Effector memory CD4-positive, alpha-beta T cell (primary cell): Measurements from ENCODE around the gene CYP26A1.
A peak's percentile ranks its signal among the peaks of the same experiment; 100 is the strongest.

Experiments
- DNase-seq, 3 donors: peaks; one replicate each; pipeline ENCODE4 v3.0.0-alpha.2; 2020
- H3K27ac ChIP-seq: 2 replicates; pipeline ENCODE4 v1.7.0; 2013; ENCODE audit warnings: mild to moderate bottlenecking, low read length, moderate library complexity; ENCODE audit not compliant: insufficient read depth, poor library complexity, severe bottlenecking
- H3K27me3 ChIP-seq: replicated peaks from 2 replicates; pipeline ENCODE4 v1.7.0; 2013; ENCODE audit warnings: mild to moderate bottlenecking, low read length; ENCODE audit not compliant: insufficient read depth, control insufficient read depth, poor library complexity, severe bottlenecking
- H3K36me3 ChIP-seq: 2 replicates; pipeline ENCODE4 v1.7.0; 2013; ENCODE audit warnings: mild to moderate bottlenecking, low read length, moderate library complexity; ENCODE audit not compliant: control insufficient read depth, insufficient read depth
- H3K4me1 ChIP-seq: 2 replicates; pipeline ENCODE4 v1.7.0; 2013; ENCODE audit warnings: low read length, mild to moderate bottlenecking; ENCODE audit not compliant: control insufficient read depth, insufficient read depth, poor library complexity, severe bottlenecking
- H3K4me3 ChIP-seq: 2 replicates; pipeline ENCODE4 v1.7.0; 2013; ENCODE audit warnings: low read length, low read depth, mild to moderate bottlenecking; ENCODE audit not compliant: insufficient read depth, poor library complexity, severe bottlenecking
- H3K9me3 ChIP-seq: 2 replicates; pipeline ENCODE4 v1.7.0; 2013; ENCODE audit warnings: mild to moderate bottlenecking, low read length, moderate library complexity; ENCODE audit not compliant: control insufficient read depth

The CYP26A1 gene

DNA sequence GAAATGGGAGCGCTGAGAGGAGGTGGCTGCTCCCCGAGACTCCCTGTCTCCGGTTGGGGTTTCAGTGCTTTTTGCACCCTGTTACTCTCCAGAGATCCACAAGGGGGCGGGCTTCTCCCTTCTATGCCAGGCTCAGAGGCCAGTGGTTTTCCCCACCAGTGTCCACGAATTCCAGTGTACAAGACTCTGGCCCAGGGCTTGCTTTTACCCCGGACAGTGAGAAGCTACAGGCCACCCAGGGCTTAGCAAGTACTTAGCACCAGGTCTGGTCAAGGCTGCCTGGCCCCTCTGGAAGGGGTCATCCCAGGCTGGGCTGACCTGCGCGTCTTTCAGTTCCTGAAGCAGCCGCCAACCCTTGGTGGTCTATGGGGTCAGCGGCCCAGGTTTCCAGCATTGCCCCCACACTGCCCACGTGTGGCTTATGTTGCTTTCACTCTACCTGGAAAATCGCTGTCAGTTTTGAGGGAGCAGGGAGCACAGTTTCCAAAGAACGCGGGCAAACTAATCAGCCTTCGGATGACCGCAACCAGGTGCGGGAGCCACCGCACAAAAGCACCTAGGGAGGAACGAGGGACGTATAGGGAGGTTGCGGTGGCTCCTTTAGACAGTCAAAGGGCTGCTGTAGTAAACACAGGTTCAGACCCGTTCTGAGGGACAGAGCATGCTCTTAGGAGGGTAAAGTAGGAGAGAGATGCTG lies 6.8 kb downstream of the CYP26A1 start:
- Histone ChIP-seq H3K27ac (no peak overlapping the region), H3K27me3 (peaks cover 13% of the 10 kb centered on the region), H3K9me3 (no peaks in the 10 kb centered on the region), H3K36me3 (no peaks in the 10 kb centered on the region), H3K4me1 (no peaks in the 10 kb centered on the region), H3K4me3 (no peak overlapping the region)
- DNase-seq, result peak; percentile 9 to 26 (median 24)

DNA sequence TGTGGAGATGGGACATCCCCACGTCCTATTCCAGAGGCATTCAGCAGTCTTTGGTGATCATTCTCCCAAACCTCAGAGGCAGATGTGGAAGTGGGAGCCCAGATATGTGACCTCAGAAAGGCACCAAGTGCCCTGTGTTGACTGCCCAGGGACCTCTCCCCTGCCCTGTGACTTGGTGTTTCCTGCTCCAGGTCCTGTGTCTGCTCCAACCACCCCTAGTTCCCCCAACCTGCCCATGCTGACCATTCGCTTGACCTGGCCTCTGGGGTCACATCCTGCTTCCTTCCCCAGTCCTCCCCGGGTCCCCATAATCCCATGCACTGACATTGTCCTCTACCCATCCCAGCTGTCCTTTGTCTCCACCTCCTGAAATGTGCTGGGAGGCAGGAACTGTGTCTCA lies 7.6 kb downstream of the CYP26A1 start:
- H3K27me3 ChIP-seq, result peaks cover 13% of the 10 kb centered on the region
- no peaks in the 10 kb centered on the region for H3K4me1 ChIP-seq
- H3K9me3 ChIP-seq, result no peaks in the 10 kb centered on the region
- H3K36me3 ChIP-seq, result no peaks in the 10 kb centered on the region
- no peak overlapping the region for H3K27ac ChIP-seq
- no peak overlapping the region for H3K4me3 ChIP-seq
- no peak for DNase-seq

DNA sequence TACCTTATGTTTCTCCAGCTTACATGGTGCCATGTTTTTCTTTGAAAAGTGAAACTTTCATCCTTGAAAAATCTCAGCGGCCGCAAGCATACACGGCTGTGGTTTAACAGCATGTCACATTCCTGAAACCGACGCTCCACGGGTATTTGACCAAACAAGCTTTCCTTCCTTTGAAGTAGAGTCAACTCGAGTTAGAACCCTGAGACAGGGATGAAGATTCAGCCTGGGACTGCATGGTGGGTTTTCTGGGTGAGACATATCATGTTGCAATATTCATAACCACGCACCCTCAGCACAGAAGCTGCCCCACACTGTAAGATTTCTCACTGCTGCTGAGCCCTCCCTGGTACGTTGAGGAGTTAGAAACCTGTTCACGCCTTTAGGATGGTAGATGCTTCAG lies 8.1 kb downstream of the CYP26A1 start:
- Histone ChIP-seq H3K27me3 (peaks cover 13% of the 10 kb centered on the region), H3K4me1 (no peaks in the 10 kb centered on the region), H3K4me3 (no peak overlapping the region), H3K27ac (no peak overlapping the region), H3K9me3 (no peaks in the 10 kb centered on the region), H3K36me3 (no peaks in the 10 kb centered on the region)
- DNase-seq, result no peak

DNA sequence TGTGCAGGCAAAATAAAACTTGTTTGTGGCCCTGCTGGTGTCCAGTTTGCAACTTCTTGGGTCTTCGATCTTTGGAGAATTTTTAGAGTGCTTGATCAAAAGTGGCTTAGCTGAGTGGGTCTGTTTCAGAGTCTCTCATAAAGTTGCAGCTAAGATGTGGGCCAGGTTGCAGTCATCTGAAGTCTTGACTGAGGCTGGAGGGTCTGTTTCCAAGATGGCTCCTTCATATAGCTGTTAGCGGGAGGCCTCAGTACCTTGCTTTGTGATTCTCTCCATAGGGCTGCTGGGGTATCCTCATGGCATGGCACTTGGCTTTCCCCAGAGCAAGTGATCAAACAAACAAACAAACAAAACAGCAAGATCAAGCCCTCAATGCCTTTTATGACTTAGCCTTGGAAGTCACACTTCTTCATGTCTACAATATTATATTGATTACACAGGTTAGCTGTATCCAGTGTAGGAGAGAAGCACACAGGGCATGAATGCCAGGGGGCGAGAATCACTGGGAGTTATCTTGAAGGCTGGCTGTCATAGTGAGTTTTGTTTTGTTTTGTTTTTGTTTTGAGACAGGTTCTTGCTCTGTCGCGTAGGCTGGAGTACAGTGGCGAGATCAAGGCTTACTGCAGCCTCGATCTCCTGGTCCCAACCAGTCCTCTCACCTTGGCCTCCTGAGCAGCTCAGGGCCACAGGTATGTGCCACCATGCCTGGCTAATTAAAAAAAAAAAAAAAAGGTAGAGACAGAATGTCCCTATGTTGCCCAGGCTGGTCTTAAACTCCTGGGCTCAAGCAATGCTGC lies 10.2 kb downstream of the CYP26A1 start:
- no peak for DNase-seq
- H3K27ac ChIP-seq, result no peak overlapping the region
- no peaks in the 10 kb centered on the region for H3K36me3 ChIP-seq
- no peak overlapping the region for H3K4me3 ChIP-seq
- no peaks in the 10 kb centered on the region for H3K4me1 ChIP-seq
- H3K9me3 ChIP-seq, result no peaks in the 10 kb centered on the region
- H3K27me3 ChIP-seq, result peaks cover 13% of the 10 kb centered on the region

DNA sequence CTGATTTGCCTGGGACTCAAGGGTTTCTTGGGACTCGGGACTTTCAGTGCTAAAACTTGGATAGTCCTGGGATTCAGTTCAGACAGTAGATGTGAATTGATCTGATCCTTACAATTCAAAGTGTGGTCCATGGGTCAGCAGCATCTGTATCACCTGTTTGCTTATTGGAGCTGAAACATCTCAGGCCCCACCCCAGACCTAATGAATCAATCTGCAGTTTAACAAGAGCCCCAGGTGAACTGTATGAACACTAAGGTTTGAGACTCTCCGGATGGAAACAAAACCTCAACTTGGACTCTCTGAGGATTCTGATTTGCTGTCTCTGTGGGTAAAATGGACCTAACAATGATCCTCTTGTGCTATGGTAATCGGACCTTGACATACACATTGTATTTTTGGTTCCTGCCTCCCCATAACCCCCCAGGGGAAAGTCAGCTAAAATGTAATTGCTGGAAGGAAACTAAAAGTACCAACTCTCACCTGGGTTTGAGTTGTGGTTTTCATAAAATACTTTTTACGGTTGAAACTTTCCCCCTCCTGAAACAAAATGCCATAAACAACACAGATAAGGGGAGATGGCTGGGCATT lies 11.7 kb downstream of the CYP26A1 start:
- H3K4me3 ChIP-seq, result no peak overlapping the region
- H3K4me1 ChIP-seq, result no peaks in the 10 kb centered on the region
- H3K27ac ChIP-seq, result no peak overlapping the region
- H3K9me3 ChIP-seq, result no peaks in the 10 kb centered on the region
- H3K27me3 ChIP-seq, result peaks cover 2% of the 10 kb centered on the region
- H3K36me3 ChIP-seq, result no peaks in the 10 kb centered on the region
- DNase-seq, result no peak

DNA sequence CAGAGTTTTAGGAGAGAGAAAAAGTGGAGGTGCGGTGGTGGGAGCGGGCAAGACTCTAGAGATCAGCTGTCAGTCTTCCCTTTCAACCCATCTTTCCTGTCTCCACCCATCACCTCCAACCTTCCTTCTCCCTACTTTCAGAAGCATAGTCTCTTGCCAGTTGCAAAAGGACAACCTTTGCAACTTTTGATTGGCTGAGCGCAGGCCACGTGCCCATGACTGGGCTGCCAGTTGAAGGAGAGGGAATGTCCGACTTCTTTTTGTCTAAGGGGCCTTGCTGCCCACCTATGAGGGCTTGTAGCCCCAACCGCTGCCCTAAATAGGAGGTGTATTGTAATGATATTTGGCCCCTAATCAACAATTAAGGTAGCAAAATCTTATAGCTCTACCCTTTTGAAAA lies 12.6 kb downstream of the CYP26A1 start:
- no peak overlapping the region for H3K27ac ChIP-seq
- H3K4me3 ChIP-seq, result no peak overlapping the region
- DNase-seq, result no peak
- no peaks in the 10 kb centered on the region for H3K4me1 ChIP-seq
- H3K27me3 ChIP-seq, result no peaks in the 10 kb centered on the region
- H3K36me3 ChIP-seq, result no peaks in the 10 kb centered on the region
- no peaks in the 10 kb centered on the region for H3K9me3 ChIP-seq

DNA sequence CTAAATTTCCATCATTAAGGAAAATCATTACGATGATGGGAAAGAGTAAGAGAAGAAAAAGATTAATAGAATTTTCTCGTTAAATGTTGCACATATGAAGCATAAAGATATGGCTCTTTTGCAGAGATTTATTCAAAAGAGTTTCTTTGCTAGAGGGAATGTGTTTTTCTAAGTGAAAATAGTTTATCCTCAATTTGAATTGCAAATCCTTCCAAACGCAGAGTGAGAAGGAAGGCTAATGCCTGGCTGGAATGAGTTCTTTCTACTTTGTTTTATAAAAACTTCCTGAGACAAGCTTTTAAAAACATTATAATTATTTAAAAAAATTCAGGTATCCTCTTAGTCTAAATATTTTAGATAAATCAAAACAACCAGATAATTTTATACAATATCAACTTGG lies 14.2 kb downstream of the CYP26A1 start:
- DNase-seq, result no peak

DNA sequence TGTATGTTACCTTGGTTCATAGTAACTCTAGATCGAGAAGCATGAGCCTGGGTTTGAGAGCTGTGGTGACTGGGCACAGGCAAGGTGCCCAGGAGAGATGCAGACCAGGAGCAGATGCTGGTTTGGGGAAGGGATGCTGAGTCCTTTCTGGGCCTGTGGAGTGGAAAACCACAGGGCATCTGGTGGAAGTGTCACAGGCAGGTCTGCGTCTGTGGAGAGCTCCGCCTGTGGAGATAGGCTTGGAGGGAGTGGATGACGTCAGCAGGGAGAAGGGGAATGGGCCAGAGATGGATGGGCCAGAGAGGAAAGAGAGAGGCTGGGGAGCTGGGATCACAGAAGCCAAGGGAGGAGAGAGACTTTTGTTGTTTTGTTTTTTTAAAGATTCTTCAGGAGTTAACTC lies 14.8 kb downstream of the CYP26A1 start:
- Histone ChIP-seq H3K4me3 (no peak overlapping the region), H3K36me3 (no peaks in the 10 kb centered on the region), H3K4me1 (no peaks in the 10 kb centered on the region), H3K27ac (no peak overlapping the region), H3K27me3 (no peaks in the 10 kb centered on the region), H3K9me3 (no peaks in the 10 kb centered on the region)
- DNase-seq, result no peak

More for the DNA sequence above, 14.2 kb downstream of the CYP26A1 start:
- no peaks in the 10 kb centered on the region for H3K27me3 ChIP-seq
- no peaks in the 10 kb centered on the region for H3K4me1 ChIP-seq
- no peaks in the 10 kb centered on the region for H3K36me3 ChIP-seq
- no peak overlapping the region for H3K4me3 ChIP-seq
- H3K9me3 ChIP-seq, result no peaks in the 10 kb centered on the region
- H3K27ac ChIP-seq, result no peak overlapping the region

DNA sequence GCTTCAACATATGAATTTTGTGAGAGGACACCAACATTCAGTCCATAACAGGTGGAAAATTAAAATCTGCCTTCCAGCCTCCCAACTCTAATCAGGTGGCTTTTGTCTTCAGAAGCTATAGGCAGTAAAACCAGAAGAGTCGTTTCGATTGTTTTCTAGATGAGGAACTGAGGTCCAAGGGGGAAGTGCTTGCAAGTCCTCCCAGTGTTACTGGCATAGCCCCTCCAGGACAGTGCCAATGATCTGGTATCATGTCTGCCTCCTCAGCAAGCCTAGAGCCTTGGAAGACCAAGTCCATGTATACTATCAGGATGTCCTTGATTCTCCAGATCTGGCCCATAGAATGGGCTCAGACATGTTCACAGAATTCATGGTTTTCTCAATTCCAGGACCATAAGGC lies 16.9 kb downstream of the CYP26A1 start:
- Histone ChIP-seq H3K9me3 (no peaks in the 10 kb centered on the region), H3K27ac (no peak overlapping the region), H3K27me3 (no peaks in the 10 kb centered on the region), H3K4me3 (no peak overlapping the region), H3K4me1 (no peaks in the 10 kb centered on the region), H3K36me3 (no peaks in the 10 kb centered on the region)
- no peak for DNase-seq

DNA sequence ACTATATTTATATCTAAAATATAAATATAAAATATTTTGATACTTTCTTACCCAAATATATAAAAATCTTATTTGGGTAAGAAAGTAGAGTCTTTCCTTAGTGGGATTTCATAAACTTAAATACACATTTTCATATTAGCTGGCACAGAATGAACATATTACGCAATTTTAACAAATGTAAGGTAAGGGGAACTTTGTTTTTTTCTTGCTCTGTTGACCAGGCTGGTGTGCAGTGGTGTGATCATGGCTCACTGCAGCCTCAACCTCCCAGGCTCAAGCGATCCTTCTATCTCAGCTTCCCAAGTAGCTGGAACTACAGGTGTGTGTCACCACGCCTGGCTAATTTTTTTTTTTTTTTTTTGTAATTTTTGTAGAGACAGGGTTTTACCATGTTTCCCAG lies 18.3 kb downstream of the CYP26A1 start:
- no peaks in the 10 kb centered on the region for H3K4me1 ChIP-seq
- H3K27ac ChIP-seq, result no peak overlapping the region
- no peaks in the 10 kb centered on the region for H3K9me3 ChIP-seq
- H3K36me3 ChIP-seq, result no peaks in the 10 kb centered on the region
- no peak for DNase-seq
- no peaks in the 10 kb centered on the region for H3K27me3 ChIP-seq
- H3K4me3 ChIP-seq, result no peak overlapping the region
